H1 (cell line): Measurements from ENCODE around the gene ZNF33B. TPM values are rescaled to one million over a fixed set of nuclear protein-coding genes. Genes with fewer than 3 reads are reported as not detected.

Source experiments
- CTCF ChIA-PET: fragments of 300-600 bp; sonication (Branson Sonifier 250); formaldehyde crosslinking; loops from one replicate; lab custom pipeline; 2021; ENCODE audit not compliant: partially characterized antibody; lab: Charles Lee
- POLR2A ChIA-PET: fragments of 300-600 bp; sonication (Branson Sonifier 250); formaldehyde crosslinking; loops from one replicate; lab custom pipeline; 2021; ENCODE audit warnings: inconsistent platforms; ENCODE audit not compliant: partially characterized antibody; lab: Charles Lee
- DNase-seq, 2 experiments: peaks; one replicate each; pipeline versions ENCODE4 v3.0.0 to v3.0.0-alpha.2; 2010 to 2022; ENCODE audit warnings: low spot score in 2 of 2, low read depth in 1 of 2, mixed read lengths in 1 of 2
- FAIRE-seq: peaks from 2 replicates; lab custom pipeline; 2011; peaks lifted over from hg19 to GRCh38; lab: Jason Lieb, UNC
- H2AFZ ChIP-seq: 2 replicates; pipeline ENCODE4 v1.8.1; 2012; ENCODE audit warnings: low read length, inconsistent platforms
- H2AK5ac ChIP-seq: 2 replicates; pipeline ENCODE4 v1.6.1; 2013; ENCODE audit warnings: low read depth, low read length
- H2BK120ac ChIP-seq: replicated peaks from 2 replicates; pipeline ENCODE3; 2013; ENCODE audit warnings: low read depth, low read length, inconsistent platforms
- H2BK12ac ChIP-seq: 2 replicates; pipeline ENCODE4 v1.6.1; 2013; ENCODE audit warnings: low read depth, low read length
- H2BK15ac ChIP-seq: 2 replicates; pipeline ENCODE4 v1.6.1; 2013; ENCODE audit warnings: low read length
- H2BK20ac ChIP-seq: 2 replicates; pipeline ENCODE4 v1.6.1; 2013; ENCODE audit warnings: low read length
- H2BK5ac ChIP-seq: 2 replicates; pipeline ENCODE4 v1.6.1; 2013; ENCODE audit warnings: low read depth, low read length
- H3K14ac ChIP-seq: 2 replicates; pipeline ENCODE4 v1.6.1; 2013; ENCODE audit warnings: inconsistent platforms; ENCODE audit not compliant: insufficient read length
- H3K18ac ChIP-seq: 2 replicates; pipeline ENCODE4 v1.6.1; 2013; ENCODE audit warnings: low read length; ENCODE audit errors: extremely low read depth
- H3K23ac ChIP-seq: 2 replicates; pipeline ENCODE4 v1.6.1; 2013; ENCODE audit warnings: inconsistent platforms; ENCODE audit not compliant: insufficient read length
- H3K23me2 ChIP-seq: 2 replicates; pipeline ENCODE4 v1.6.1; 2013; ENCODE audit warnings: low read depth, low read length
- H3K27ac ChIP-seq: 2 replicates; pipeline ENCODE4 v1.6.1; 2011; ENCODE audit warnings: low read depth, low read length, inconsistent platforms
- H3K27me3 ChIP-seq, 4 experiments: replicated peaks in 1 of 4; 1 replicate in 1 of 4; 2 replicates in 3 of 4; pipeline versions ENCODE4 v1.6.1 to v1.8.1; 2011 to 2013; ENCODE audit warnings: low read length in 3 of 4, mild to moderate bottlenecking in 3 of 4, inconsistent platforms in 2 of 4, mixed read lengths in 2 of 4, moderate library complexity in 1 of 4; ENCODE audit not compliant: control insufficient read depth in 3 of 4, insufficient read depth in 3 of 4; ENCODE audit errors: extremely low read depth in 1 of 4
- H3K36me3 ChIP-seq, 4 experiments: 2 replicates each; pipeline versions ENCODE4 v1.6.1 to v1.8.1; 2011 to 2013; ENCODE audit warnings: mild to moderate bottlenecking in 4 of 4, low read length in 3 of 4, moderate library complexity in 2 of 4, control low read depth in 1 of 4, inconsistent platforms in 1 of 4; ENCODE audit not compliant: insufficient read depth in 4 of 4, control insufficient read depth in 2 of 4
- H3K4ac ChIP-seq: replicated peaks from 2 replicates; pipeline ENCODE3; 2013; ENCODE audit warnings: low read length, low read depth, mixed read lengths, inconsistent platforms; ENCODE audit not compliant: insufficient read length
- H3K4me1 ChIP-seq, 4 experiments: replicated peaks in 1 of 4; 1 replicate in 1 of 4; 2 replicates in 3 of 4; pipeline versions ENCODE4 v1.6.1 to v1.8.1; 2011 to 2013; ENCODE audit warnings: low read length in 3 of 4, inconsistent platforms in 2 of 4, mixed read lengths in 1 of 4; ENCODE audit not compliant: insufficient read depth in 4 of 4, control insufficient read depth in 3 of 4
- H3K4me2 ChIP-seq, 2 experiments: 2 replicates each; pipeline versions ENCODE4 v1.6.1 to v1.8.1; 2011 to 2013; ENCODE audit warnings: low read depth in 2 of 2, low read length in 2 of 2, control low read depth in 1 of 2, inconsistent platforms in 1 of 2, mild to moderate bottlenecking in 1 of 2; ENCODE audit not compliant: insufficient read depth in 1 of 2
- H3K4me3 ChIP-seq, 4 experiments: fragments of 200-600, 300-600 bp in 1 of 4; sonication (generic), shearing (Covaris generic), sonication (Bioruptor Twin) in 1 of 4; 2 replicates each; pipeline versions ENCODE4 v1.5.1 to v1.8.1; 2011 to 2016; ENCODE audit warnings: low read length in 4 of 4, low read depth in 3 of 4, control low read depth in 2 of 4, inconsistent platforms in 2 of 4, mild to moderate bottlenecking in 2 of 4, mixed read lengths in 1 of 4, moderate library complexity in 1 of 4; ENCODE audit not compliant: insufficient read depth in 2 of 4; ENCODE audit errors: extremely low read depth in 1 of 4
- H3K56ac ChIP-seq: replicated peaks from 2 replicates; pipeline ENCODE3; 2013; ENCODE audit warnings: low read depth, mild to moderate bottlenecking, mixed read lengths, low read length, inconsistent platforms; ENCODE audit not compliant: insufficient read length
- H3K79me1 ChIP-seq: 2 replicates; pipeline ENCODE4 v1.6.1; 2013; ENCODE audit warnings: low read depth, low read length, control low read depth
- H3K79me2 ChIP-seq, 2 experiments: 2 replicates each; pipeline versions ENCODE4 v1.6.1 to v1.8.1; 2012 to 2013; ENCODE audit warnings: low read length in 2 of 2, mild to moderate bottlenecking in 2 of 2, inconsistent platforms in 1 of 2; ENCODE audit not compliant: insufficient read depth in 2 of 2, control insufficient read depth in 1 of 2
- H3K9ac ChIP-seq, 4 experiments: replicated peaks in 1 of 4; 1 replicate in 1 of 4; 2 replicates in 3 of 4; pipeline versions ENCODE4 v1.6.1 to v1.8.1; 2011 to 2013; ENCODE audit warnings: low read depth in 3 of 4, low read length in 3 of 4, control low read depth in 2 of 4, mild to moderate bottlenecking in 2 of 4, moderate library complexity in 2 of 4, inconsistent platforms in 1 of 4; ENCODE audit errors: extremely low read depth in 1 of 4
- H3K9me3 ChIP-seq, 2 experiments: 2 replicates each; pipeline versions ENCODE4 v1.6.1 to v1.8.1; 2012 to 2013; ENCODE audit warnings: mild to moderate bottlenecking in 2 of 2, moderate library complexity in 2 of 2, control low read depth in 1 of 2, inconsistent platforms in 1 of 2, low read depth in 1 of 2, low read length in 1 of 2, mixed read lengths in 1 of 2; ENCODE audit not compliant: insufficient read depth in 2 of 2
- H4K20me1 ChIP-seq, 2 experiments: replicated peaks in 1 of 2; 2 replicates each; pipeline versions ENCODE3 to v1.8.1; 2011 to 2013; ENCODE audit warnings: inconsistent platforms in 2 of 2, low read length in 2 of 2, mild to moderate bottlenecking in 1 of 2; ENCODE audit not compliant: insufficient read depth in 2 of 2, control insufficient read depth in 1 of 2
- H4K5ac ChIP-seq: 2 replicates; pipeline ENCODE4 v1.6.1; 2013; ENCODE audit warnings: low read length, low read depth, mixed read lengths, inconsistent platforms; ENCODE audit not compliant: insufficient read length
- H4K8ac ChIP-seq: 2 replicates; pipeline ENCODE4 v1.8.0; 2013; ENCODE audit warnings: mild to moderate bottlenecking, moderate library complexity, low read length, inconsistent platforms; ENCODE audit not compliant: insufficient read depth; ENCODE audit errors: extremely low read depth
- H4K91ac ChIP-seq: replicated peaks from 2 replicates; pipeline ENCODE3; 2013; ENCODE audit warnings: low read length, mixed read lengths, inconsistent platforms; ENCODE audit not compliant: insufficient read length
- ASH2L ChIP-seq: fragments of 200-600, 300-600 bp; sonication (generic); IDR thresholded peaks from one replicate; pipeline ENCODE4 v1.7.1; 2017; ENCODE audit warnings: low read length
- BCL11A ChIP-seq, 2 experiments: IDR thresholded peaks; one replicate each; pipeline ENCODE4 v1.6.1; 2011; ENCODE audit warnings: low read depth in 2 of 2, low read length in 2 of 2, mild to moderate bottlenecking in 2 of 2
- CBX5 ChIP-seq: fragments of 300-800, 300-1000 bp; sonication (generic); IDR thresholded peaks from 2 replicates; pipeline ENCODE4 v1.7.1; 2016; ENCODE audit warnings: antibody characterized with exemption, low read length, low read depth
- JUND ChIP-seq: IDR thresholded peaks from 2 replicates; pipeline ENCODE4 v1.6.1; 2011; ENCODE audit warnings: mild to moderate bottlenecking, improper control_type of control experiment, low read length
- POLR2AphosphoS5 ChIP-seq: IDR thresholded peaks from 2 replicates; pipeline ENCODE4 v1.6.1; 2011; ENCODE audit warnings: low read depth, low read length
- SIX5 ChIP-seq: IDR thresholded peaks from 2 replicates; pipeline ENCODE4 v1.6.1; 2011; ENCODE audit warnings: mild to moderate bottlenecking, low read depth, low read length
- TAF7 ChIP-seq: optimal IDR thresholded peaks from 2 replicates; pipeline ENCODE3; 2011; ENCODE audit warnings: low read depth, mild to moderate bottlenecking, inconsistent platforms, low read length, moderate library complexity, borderline replicate concordance
- TCF12 ChIP-seq: IDR thresholded peaks from 2 replicates; pipeline ENCODE4 v1.6.1; 2011; ENCODE audit warnings: low read depth, mild to moderate bottlenecking, low read length
- YY1 ChIP-seq: IDR thresholded peaks from 2 replicates; pipeline ENCODE4 v1.6.1; 2011; ENCODE audit warnings: low read depth, mild to moderate bottlenecking, low read length
- ZNF274 ChIP-seq: IDR thresholded peaks from 2 replicates; pipeline ENCODE4 v1.7.0; 2012; ENCODE audit warnings: low read length, borderline replicate concordance; ENCODE audit errors: extremely low read depth
- WGBS, 2 experiments: shearing (Covaris generic) in 1 of 2; methylation state at CpG; one replicate each; pipeline versions ENCODE4 v1.1.6 to v1.1.7; 2013 to 2015; ENCODE audit warnings: low lambda C conversion rate in 2 of 2, mixed read lengths in 2 of 2, inconsistent platforms in 1 of 2, low coverage in 1 of 2, missing lambda C conversion rate in 1 of 2; ENCODE audit not compliant: insufficient replicate concordance in 2 of 2, insufficient coverage in 1 of 2, insufficient read length in 1 of 2; ENCODE audit errors: extremely low coverage in 1 of 2, missing lambda C conversion rate in 1 of 2; 5-methylcytosine and 5-hydroxymethylcytosine counted together
- polyA plus RNA-seq, 7 experiments: library from polyadenylated mRNA; depleted of rRNA in 3 of 7; stranded (reverse) in 5 of 7; unstranded in 2 of 7; fragments of >200 nt in 5 of 7; fragments of 200-250 nt in 2 of 7; gene quantifications; 1 replicate in 5 of 7; 2 replicates in 1 of 7; 4 replicates in 1 of 7; pipeline versions ENCODE4 v1.2.1 to v1.2.3, GENCODE V29; 2011 to 2013; ENCODE audit warnings: missing spikeins in 2 of 7, mixed read lengths in 2 of 7
- total RNA-seq: library from RNA; stranded (reverse); fragmentation: NEBNext Ultra II Directional; extraction: Animal tissue kit (Norgen Biotek cat#: 25700); gene quantifications from 2 replicates; pipeline ENCODE4 v1.2.1, GENCODE V29; 2021

Gene ZNF33B
- total and polyA plus RNA-seq, 2 of the 8 experiments (the other 6 are each of a cell fraction or from before 2014, with no cell fraction given): 10.7 to 33.4 TPM

DNA sequence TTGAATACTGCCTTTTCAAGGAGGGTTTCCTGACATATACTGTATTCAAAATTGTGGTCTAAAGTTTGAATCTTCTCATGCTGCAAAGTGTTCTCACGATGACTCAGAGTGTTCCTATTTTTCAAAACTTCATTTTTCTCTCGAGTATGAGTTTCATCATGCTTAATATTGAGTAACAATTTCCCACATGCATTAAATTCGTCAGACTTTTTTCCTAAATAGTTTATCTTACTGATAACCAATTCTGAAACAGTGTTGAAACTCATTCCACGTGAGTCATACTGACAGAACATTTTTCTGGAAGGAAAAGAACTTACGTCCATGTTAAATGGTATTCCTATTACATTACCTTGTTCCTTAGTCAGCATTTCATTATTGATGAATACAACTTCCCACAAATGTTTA is 44.1 kb downstream of the ZNF33B start:
- H4K8ac ChIP-seq: no peak overlapping the region
- DNase-seq: no peak
- no peak overlapping the region for H4K5ac ChIP-seq
- no peak overlapping the region for H2AFZ ChIP-seq
- no peak overlapping the region for H3K4me2 ChIP-seq
- no peak overlapping the region for H3K23ac ChIP-seq
- H4K20me1 ChIP-seq: no peaks in the 10 kb centered on the region
- no peak overlapping the region for H2BK12ac ChIP-seq
- no peak overlapping the region for H2BK15ac ChIP-seq
- no peak overlapping the region for H3K18ac ChIP-seq
- no peak overlapping the region for H2AK5ac ChIP-seq
- no peaks in the 10 kb centered on the region for H3K4me1 ChIP-seq
- no peak for TF ChIP-seq JUND
- no peak for TF ChIP-seq TAF7
- TF ChIP-seq BCL11A (IDR thresholded peaks at IDR 0.05; ENCODE audit: low read depth in 2 of 2, low read length in 2 of 2): no peak
- TF ChIP-seq POLR2AphosphoS5: no peak
- TF ChIP-seq CBX5: no peak
- TF ChIP-seq ZNF274: no peak
- no peak for TF ChIP-seq YY1
- no peak for TF ChIP-seq ASH2L
- no peak for TF ChIP-seq SIX5
- TF ChIP-seq TCF12: no peak
- TF ChIP-seq, all 59 proteins: peak for 0
- Histone ChIP-seq H3K4me3 (no peak overlapping the region), H3K79me2 (no peaks in the 10 kb centered on the region), H3K9me3 (peaks cover 44 to 56% of the 10 kb centered on the region in 2 experiments), H3K23me2 (no peaks in the 10 kb centered on the region), H2BK5ac (no peak overlapping the region), H3K27me3 (no peaks in the 10 kb centered on the region), H2BK20ac (no peak overlapping the region), H3K36me3 (peaks cover 0 to 49% (median 26%) of the 10 kb centered on the region in 4 experiments; a peak in 6 of 8 replicates), H3K14ac (no peak overlapping the region), H3K56ac (no peak overlapping the region), H4K91ac (no peak overlapping the region), H2BK120ac (no peak overlapping the region), H3K4ac (no peak overlapping the region), H3K27ac (no peak overlapping the region), H3K9ac (no peak overlapping the region), H3K79me1 (no peaks in the 10 kb centered on the region)
- FAIRE-seq: no peak
- POLR2A ChIA-PET: no interaction called here
- CTCF ChIA-PET: no interaction called here
- WGBS, 2 experiments: 78% methylated on average over 5 of the region's 5 CpGs; no CpG with 5 or more reads in 1 of the 2 experiments
